ENCODE results near the gene NUFIP1.

- TF ChIP-seq CTCF (IDR thresholded peaks at IDR 0.05): no peak
- TF ChIP-seq POLR2A (IDR thresholded peaks at IDR 0.05): no peak
Measured at GRCh38 chr13:44932171-44932849, 57.0 kb downstream of the NUFIP1 start.

Measured in lower leg skin (tissue), 3 donors.